HCT116 (cell line): Measurements from ENCODE around the gene RNF113B. TPM values are rescaled to one million over a fixed set of nuclear protein-coding genes. Genes with fewer than 3 reads are reported as not detected.

Experiments used
- ATAC-seq: fragments of 200-7000 bp; cut with Tn5 transposase; 2 replicates; pipeline ENCODE4 v1.9.1; 2020; ENCODE audit warnings: mild to moderate bottlenecking, moderate library complexity
- BruUV-seq: library from RNA; stranded (reverse); fragments of 400-500 nt; replicated peaks from 2 replicates; lab custom pipeline; 2021; lab: Mats Ljungman, UMichigan
- CTCF ChIA-PET: fragments of 300-600 bp; sonication (Branson Sonifier 250); formaldehyde crosslinking; loops from one replicate; lab custom pipeline; 2021; ENCODE audit warnings: antibody characterized with exemption; lab: Charles Lee
- POLR2A ChIA-PET: fragments of 300-600, 350-600 bp; sonication (Branson Sonifier 250); formaldehyde crosslinking; loops from one replicate; lab custom pipeline; 2021; ENCODE audit warnings: antibody characterized with exemption; lab: Charles Lee
- RAD21 ChIA-PET, 2 experiments: fragments of 300-600 bp; sonication (Branson Sonifier 250); formaldehyde crosslinking; loops; one replicate each; lab custom pipeline; 2023; ENCODE audit warnings: low total read pairs in 2 of 2; ENCODE audit not compliant: uncharacterized antibody in 2 of 2, unreplicated experiment in 2 of 2, low non-redundant PET in 1 of 2; lab: Charles Lee
- DNase-seq: peaks from one replicate; pipeline ENCODE4 v3.0.0-alpha.2; 2010; ENCODE audit warnings: low read depth, low spot score
- H2AFZ ChIP-seq: fragments of 200-600 bp; shearing (Covaris generic), sonication (generic); 2 replicates; pipeline ENCODE4 v1.6.1; 2017; ENCODE audit warnings: low read depth, mixed run types, mixed read lengths, antibody characterized with exemption, low read length; ENCODE audit not compliant: poor library complexity, severe bottlenecking
- H3K27ac ChIP-seq: 2 replicates; pipeline ENCODE4 v1.5.1; 2012; ENCODE audit warnings: low read depth, low read length
- H3K27me3 ChIP-seq: fragments of 200-600 bp; sonication (generic); 2 replicates; pipeline ENCODE4 v1.6.1; 2016; ENCODE audit warnings: mixed run types, low read length, mixed read lengths; ENCODE audit not compliant: insufficient read depth
- H3K36me3 ChIP-seq, 2 experiments: fragments of 200-500 bp in 1 of 2; fragments of 200-600 bp in 1 of 2; sonication (Bioruptor generic) in 1 of 2; sonication (generic) in 1 of 2; 2 replicates each; pipeline versions ENCODE4 v1.5.1 to v1.6.1; 2014 to 2016; ENCODE audit warnings: low read length in 2 of 2, inconsistent platforms in 1 of 2, mixed read lengths in 1 of 2, mixed run types in 1 of 2; ENCODE audit not compliant: insufficient read depth in 2 of 2, control insufficient read depth in 1 of 2
- H3K4me1 ChIP-seq, 2 experiments: fragments of 200-600 bp in 1 of 2; sonication (generic) in 1 of 2; 2 replicates each; pipeline versions ENCODE4 v1.5.1 to v1.6.1; 2012 to 2017; ENCODE audit warnings: low read length in 2 of 2, inconsistent platforms in 1 of 2, mild to moderate bottlenecking in 1 of 2, mixed read lengths in 1 of 2, mixed run types in 1 of 2, moderate library complexity in 1 of 2; ENCODE audit not compliant: insufficient read depth in 2 of 2, control insufficient read depth in 1 of 2
- H3K4me2 ChIP-seq: fragments of 200-600 bp; sonication (generic); 2 replicates; pipeline ENCODE4 v1.6.1; 2017; ENCODE audit warnings: mixed run types, low read length, mixed read lengths
- H3K4me3 ChIP-seq, 2 experiments: fragments of 200-600 bp in 1 of 2; sonication (generic) in 1 of 2; replicated peaks in 1 of 2; 2 replicates each; pipeline ENCODE4 v1.5.1; 2011 to 2016; ENCODE audit warnings: low read length in 2 of 2, control low read depth in 1 of 2, low read depth in 1 of 2, mild to moderate bottlenecking in 1 of 2, mixed read lengths in 1 of 2, mixed run types in 1 of 2
- H3K79me2 ChIP-seq: fragments of 200-600 bp; sonication (generic); 2 replicates; pipeline ENCODE4 v1.6.1; 2017; ENCODE audit warnings: mild to moderate bottlenecking, mixed run types, low read length, moderate library complexity, mixed read lengths; ENCODE audit not compliant: insufficient read depth
- H3K9ac ChIP-seq: fragments of 200-600 bp; sonication (generic); 2 replicates; pipeline ENCODE4 v1.6.1; 2016; ENCODE audit warnings: low read length, mixed read lengths
- H3K9me2 ChIP-seq: fragments of 200-600 bp; sonication (generic), shearing (Covaris generic); 2 replicates; pipeline ENCODE4 v1.6.1; 2017; ENCODE audit warnings: mixed run types, mild to moderate bottlenecking, moderate library complexity; ENCODE audit not compliant: insufficient read depth
- H3K9me3 ChIP-seq, 2 experiments: fragments of 200-500 bp in 1 of 2; fragments of 200-600 bp in 1 of 2; sonication (Bioruptor generic) in 1 of 2; sonication (generic) in 1 of 2; 2 replicates each; pipeline ENCODE4 v1.6.1; 2014 to 2017; ENCODE audit warnings: low read length in 2 of 2, mixed read lengths in 2 of 2, inconsistent platforms in 1 of 2, low read depth in 1 of 2, mild to moderate bottlenecking in 1 of 2, mixed run types in 1 of 2, moderate library complexity in 1 of 2; ENCODE audit not compliant: control insufficient read depth in 1 of 2, insufficient read depth in 1 of 2
- H4K20me1 ChIP-seq: fragments of 200-600 bp; sonication (generic), shearing (Covaris generic); 2 replicates; pipeline ENCODE4 v1.6.1; 2017; ENCODE audit warnings: mixed run types, mild to moderate bottlenecking, moderate library complexity; ENCODE audit not compliant: insufficient read depth
- CBX3 ChIP-seq: IDR thresholded peaks from 2 replicates; pipeline ENCODE4 v1.6.1; 2012; ENCODE audit warnings: low read depth
- EGR1 ChIP-seq: IDR thresholded peaks from 2 replicates; pipeline ENCODE4 v1.6.1; 2012; ENCODE audit warnings: low read depth
- EZH2 ChIP-seq: fragments of 200-600 bp; sonication (generic); IDR thresholded peaks from 2 replicates; pipeline ENCODE4 v1.6.1; 2017; ENCODE audit warnings: antibody characterized with exemption, mixed run types
- FOSL1 ChIP-seq: IDR thresholded peaks from 2 replicates; pipeline ENCODE4 v1.6.1; 2012; ENCODE audit warnings: low read depth
- JUND ChIP-seq: IDR thresholded peaks from 2 replicates; pipeline ENCODE4 v1.6.1; 2012
- MAX ChIP-seq: IDR thresholded peaks from 2 replicates; pipeline ENCODE4 v1.6.1; 2012
- POLR2A ChIP-seq: IDR thresholded peaks from 2 replicates; pipeline ENCODE4 v1.7.0; 2011; ENCODE audit warnings: borderline replicate concordance; ENCODE audit not compliant: insufficient read depth, insufficient read length; ENCODE audit errors: extremely low read depth
- RAD21 ChIP-seq: IDR thresholded peaks from 2 replicates; pipeline ENCODE4 v1.6.1; 2012; ENCODE audit warnings: low read depth, mild to moderate bottlenecking
- TCF7L2 ChIP-seq: IDR thresholded peaks from 2 replicates; pipeline ENCODE4 v1.7.0; 2011; ENCODE audit warnings: borderline replicate concordance, inconsistent platforms; ENCODE audit not compliant: insufficient read depth, insufficient read length; ENCODE audit errors: extremely low read depth
- YY1 ChIP-seq: IDR thresholded peaks from 2 replicates; pipeline ENCODE4 v1.6.1; 2011; ENCODE audit warnings: low read length, low read depth, moderate library complexity, mild to moderate bottlenecking; ENCODE audit not compliant: insufficient replicate concordance; ENCODE audit errors: extremely low read depth
- ZFX ChIP-seq: fragments of 450-650 bp; IDR thresholded peaks from 2 replicates; pipeline ENCODE4 v1.6.1; 2017
- intact Hi-C: fragments of 100-400 bp; cut with micrococcal nuclease; formaldehyde crosslinking; loops from 2 replicates; pipeline ENCODE4 v1.10.0; 2022
- total RNA-seq: library from RNA; stranded (reverse); gene quantifications from one replicate; pipeline ENCODE4 v1.2.1, GENCODE V29; 2021; ENCODE audit not compliant: unreplicated experiment
- TF ChIP-seq, protein P1 (sequence below): IDR thresholded peaks from 2 replicates; pipeline ENCODE4 v1.6.1; 2012; ENCODE audit warnings: low read depth
- TF ChIP-seq, protein P2 (sequence below): IDR thresholded peaks from 2 replicates; pipeline ENCODE4 v1.6.1; 2012
- TF ChIP-seq, protein P3 (sequence below): IDR thresholded peaks from 2 replicates; pipeline ENCODE4 v1.6.1; 2011; ENCODE audit warnings: mild to moderate bottlenecking, low read length, moderate library complexity; ENCODE audit not compliant: insufficient replicate concordance; ENCODE audit errors: extremely low read depth

Gene RNF113B
- total RNA-seq, 1 experiment from 2014 or later = not detected

- no TSS peak for BruUV-seq
- Histone ChIP-seq H3K36me3 (no peaks in the 10 kb centered on the region), H2AFZ (no peak overlapping the region), H3K4me2 (no peak overlapping the region), H3K4me3 (no peak overlapping the region), H3K9ac (no peak overlapping the region), H3K79me2 (no peaks in the 10 kb centered on the region), H3K27ac (no peak overlapping the region), H3K4me1 (peaks cover 0 to 7% of the 10 kb centered on the region in 2 experiments; a peak in 1 of 4 replicates), H4K20me1 (no peaks in the 10 kb centered on the region), H3K9me2 (no peaks in the 10 kb centered on the region), H3K9me3 (no peaks in the 10 kb centered on the region), H3K27me3 (no peaks in the 10 kb centered on the region)
- RAD21 ChIA-PET = no interaction called here
- CTCF ChIA-PET = no interaction called here
- POLR2A ChIA-PET = no interaction called here
- ATAC-seq = no peak
- TF ChIP-seq YY1 = no peak
- intact Hi-C loops = no loop called here
- DNase-seq = no peak
Observed at GRCh38 chr13:98162935-98163334, 14.1 kb downstream of the RNF113B start.

GRCh38 chr13:98158172-98158899 lies 18.7 kb downstream of the RNF113B start:
- H3K36me3 ChIP-seq = no peaks in the 10 kb centered on the region
- H3K4me1 ChIP-seq = peaks cover 4 to 5% of the 10 kb centered on the region in 2 experiments; a peak in 3 of 4 replicates
- RAD21 ChIA-PET = no interaction called here
- H3K79me2 ChIP-seq = no peaks in the 10 kb centered on the region; the same call in 1 of the 2 replicates
- no TSS peak for BruUV-seq
- POLR2A ChIA-PET = no interaction called here
- no peak overlapping the region for H3K9ac ChIP-seq
- intact Hi-C loops = no loop called here
- H3K27ac ChIP-seq = no peak overlapping the region
- no peak overlapping the region for H3K4me2 ChIP-seq
- no peak for ATAC-seq
- H2AFZ ChIP-seq = no peak overlapping the region
- CTCF ChIA-PET = no interaction called here
- no peaks in the 10 kb centered on the region for H3K9me2 ChIP-seq
- H4K20me1 ChIP-seq = no peaks in the 10 kb centered on the region
- DNase-seq = no peak
- H3K9me3 ChIP-seq = no peaks in the 10 kb centered on the region
- no peaks in the 10 kb centered on the region for H3K27me3 ChIP-seq
- no peak overlapping the region for H3K4me3 ChIP-seq
- TF ChIP-seq MAX (no peak), POLR2A (no peak), CBX3 (no peak), TCF7L2 (no peak), YY1 (no peak), JUND (no peak), ZFX (no peak), EZH2 (no peak), EGR1 (no peak), FOSL1 (no peak), RAD21 (no peak)
- TF ChIP-seq, protein P1, sequence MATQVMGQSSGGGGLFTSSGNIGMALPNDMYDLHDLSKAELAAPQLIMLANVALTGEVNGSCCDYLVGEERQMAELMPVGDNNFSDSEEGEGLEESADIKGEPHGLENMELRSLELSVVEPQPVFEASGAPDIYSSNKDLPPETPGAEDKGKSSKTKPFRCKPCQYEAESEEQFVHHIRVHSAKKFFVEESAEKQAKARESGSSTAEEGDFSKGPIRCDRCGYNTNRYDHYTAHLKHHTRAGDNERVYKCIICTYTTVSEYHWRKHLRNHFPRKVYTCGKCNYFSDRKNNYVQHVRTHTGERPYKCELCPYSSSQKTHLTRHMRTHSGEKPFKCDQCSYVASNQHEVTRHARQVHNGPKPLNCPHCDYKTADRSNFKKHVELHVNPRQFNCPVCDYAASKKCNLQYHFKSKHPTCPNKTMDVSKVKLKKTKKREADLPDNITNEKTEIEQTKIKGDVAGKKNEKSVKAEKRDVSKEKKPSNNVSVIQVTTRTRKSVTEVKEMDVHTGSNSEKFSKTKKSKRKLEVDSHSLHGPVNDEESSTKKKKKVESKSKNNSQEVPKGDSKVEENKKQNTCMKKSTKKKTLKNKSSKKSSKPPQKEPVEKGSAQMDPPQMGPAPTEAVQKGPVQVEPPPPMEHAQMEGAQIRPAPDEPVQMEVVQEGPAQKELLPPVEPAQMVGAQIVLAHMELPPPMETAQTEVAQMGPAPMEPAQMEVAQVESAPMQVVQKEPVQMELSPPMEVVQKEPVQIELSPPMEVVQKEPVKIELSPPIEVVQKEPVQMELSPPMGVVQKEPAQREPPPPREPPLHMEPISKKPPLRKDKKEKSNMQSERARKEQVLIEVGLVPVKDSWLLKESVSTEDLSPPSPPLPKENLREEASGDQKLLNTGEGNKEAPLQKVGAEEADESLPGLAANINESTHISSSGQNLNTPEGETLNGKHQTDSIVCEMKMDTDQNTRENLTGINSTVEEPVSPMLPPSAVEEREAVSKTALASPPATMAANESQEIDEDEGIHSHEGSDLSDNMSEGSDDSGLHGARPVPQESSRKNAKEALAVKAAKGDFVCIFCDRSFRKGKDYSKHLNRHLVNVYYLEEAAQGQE = no peak
- TF ChIP-seq, protein P2, sequence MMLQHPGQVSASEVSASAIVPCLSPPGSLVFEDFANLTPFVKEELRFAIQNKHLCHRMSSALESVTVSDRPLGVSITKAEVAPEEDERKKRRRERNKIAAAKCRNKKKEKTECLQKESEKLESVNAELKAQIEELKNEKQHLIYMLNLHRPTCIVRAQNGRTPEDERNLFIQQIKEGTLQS = no peak
- TF ChIP-seq, protein P3, sequence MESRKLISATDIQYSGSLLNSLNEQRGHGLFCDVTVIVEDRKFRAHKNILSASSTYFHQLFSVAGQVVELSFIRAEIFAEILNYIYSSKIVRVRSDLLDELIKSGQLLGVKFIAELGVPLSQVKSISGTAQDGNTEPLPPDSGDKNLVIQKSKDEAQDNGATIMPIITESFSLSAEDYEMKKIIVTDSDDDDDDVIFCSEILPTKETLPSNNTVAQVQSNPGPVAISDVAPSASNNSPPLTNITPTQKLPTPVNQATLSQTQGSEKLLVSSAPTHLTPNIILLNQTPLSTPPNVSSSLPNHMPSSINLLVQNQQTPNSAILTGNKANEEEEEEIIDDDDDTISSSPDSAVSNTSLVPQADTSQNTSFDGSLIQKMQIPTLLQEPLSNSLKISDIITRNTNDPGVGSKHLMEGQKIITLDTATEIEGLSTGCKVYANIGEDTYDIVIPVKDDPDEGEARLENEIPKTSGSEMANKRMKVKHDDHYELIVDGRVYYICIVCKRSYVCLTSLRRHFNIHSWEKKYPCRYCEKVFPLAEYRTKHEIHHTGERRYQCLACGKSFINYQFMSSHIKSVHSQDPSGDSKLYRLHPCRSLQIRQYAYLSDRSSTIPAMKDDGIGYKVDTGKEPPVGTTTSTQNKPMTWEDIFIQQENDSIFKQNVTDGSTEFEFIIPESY = no peak
